H9 (cell line): ENCODE measurements around the gene PGLYRP4. TPM values are rescaled to one million over a fixed set of nuclear protein-coding genes. Genes with fewer than 3 reads are reported as not detected.

Experiments
- DNase-seq: peaks from one replicate; pipeline ENCODE4 v3.0.0-alpha.2; 2017
- H2AFZ ChIP-seq: one replicate; pipeline ENCODE4 v1.6.1; 2013; ENCODE audit warnings: mild to moderate bottlenecking, low read length, control low read depth, moderate library complexity
- H2AK5ac ChIP-seq: 2 replicates; pipeline ENCODE4 v1.6.1; 2013; ENCODE audit warnings: low read length, control low read depth, mixed read lengths; ENCODE audit not compliant: insufficient read length
- H2BK120ac ChIP-seq: one replicate; pipeline ENCODE4 v1.6.1; 2013; ENCODE audit warnings: low read depth, mild to moderate bottlenecking, low read length, control low read depth, inconsistent platforms; ENCODE audit not compliant: poor library complexity, severe bottlenecking
- H2BK12ac ChIP-seq: 2 replicates; pipeline ENCODE4 v1.6.1; 2013; ENCODE audit warnings: low read length, control low read depth, mixed read lengths, low read depth; ENCODE audit not compliant: insufficient read length
- H2BK15ac ChIP-seq: 2 replicates; pipeline ENCODE4 v1.6.1; 2013; ENCODE audit warnings: low read depth, low read length, control low read depth
- H2BK20ac ChIP-seq: one replicate; pipeline ENCODE4 v1.6.1; 2013; ENCODE audit warnings: low read depth, mild to moderate bottlenecking, low read length, control low read depth, inconsistent platforms; ENCODE audit not compliant: poor library complexity, severe bottlenecking
- H2BK5ac ChIP-seq: 2 replicates; pipeline ENCODE4 v1.6.1; 2013; ENCODE audit warnings: low read length, control low read depth, mixed read lengths; ENCODE audit not compliant: insufficient read length
- H3K14ac ChIP-seq: 2 replicates; pipeline ENCODE4 v1.6.1; 2013; ENCODE audit warnings: low read length, control low read depth; ENCODE audit not compliant: insufficient read depth
- H3K18ac ChIP-seq: 2 replicates; pipeline ENCODE4 v1.6.1; 2013; ENCODE audit warnings: low read depth, mild to moderate bottlenecking, mixed read lengths, low read length, control low read depth; ENCODE audit not compliant: insufficient read length
- H3K23ac ChIP-seq: 2 replicates; pipeline ENCODE4 v1.6.1; 2013; ENCODE audit warnings: low read length, control low read depth, mixed read lengths, low read depth; ENCODE audit not compliant: insufficient read length
- H3K23me2 ChIP-seq: 2 replicates; pipeline ENCODE4 v1.6.1; 2013; ENCODE audit warnings: low read depth, mild to moderate bottlenecking, mixed read lengths, low read length, control low read depth; ENCODE audit not compliant: insufficient read length, poor library complexity, severe bottlenecking
- H3K27ac ChIP-seq: 2 replicates; pipeline ENCODE4 v1.5.1; 2013; ENCODE audit warnings: low read length, control low read depth, mixed read lengths, low read depth; ENCODE audit not compliant: insufficient read length
- H3K27me3 ChIP-seq: 2 replicates; pipeline ENCODE4 v1.6.1; 2013; ENCODE audit warnings: low read length, control low read depth, inconsistent platforms; ENCODE audit not compliant: insufficient read depth
- H3K4ac ChIP-seq: 2 replicates; pipeline ENCODE4 v1.6.1; 2013; ENCODE audit warnings: low read depth, mild to moderate bottlenecking, control low read depth, inconsistent platforms, low read length, moderate library complexity
- H3K4me1 ChIP-seq: 2 replicates; pipeline ENCODE4 v1.6.1; 2013; ENCODE audit warnings: low read length, control low read depth, inconsistent platforms; ENCODE audit not compliant: insufficient read depth
- H3K4me2 ChIP-seq: 2 replicates; pipeline ENCODE4 v1.6.1; 2013; ENCODE audit warnings: low read length, control low read depth, mixed read lengths; ENCODE audit not compliant: insufficient read length, insufficient read depth
- H3K56ac ChIP-seq: 2 replicates; pipeline ENCODE4 v1.6.1; 2013; ENCODE audit warnings: low read depth, mild to moderate bottlenecking, mixed read lengths, low read length, control low read depth; ENCODE audit not compliant: insufficient read length
- H3K79me1 ChIP-seq: 2 replicates; pipeline ENCODE4 v1.6.1; 2013; ENCODE audit warnings: low read depth, mild to moderate bottlenecking, moderate library complexity, low read length, control low read depth, inconsistent platforms; ENCODE audit not compliant: insufficient read depth, poor library complexity, severe bottlenecking
- H3K79me2 ChIP-seq: 2 replicates; pipeline ENCODE4 v1.6.1; 2013; ENCODE audit warnings: low read length, control low read depth, inconsistent platforms; ENCODE audit not compliant: insufficient read depth
- H3K9ac ChIP-seq: 2 replicates; pipeline ENCODE4 v1.6.1; 2013; ENCODE audit warnings: low read length, control low read depth, mixed read lengths; ENCODE audit not compliant: insufficient read length; ENCODE audit errors: extremely low read depth
- H3K9me3 ChIP-seq: one replicate; pipeline ENCODE4 v1.6.1; 2013; ENCODE audit warnings: low read depth, low read length, inconsistent platforms; ENCODE audit not compliant: control insufficient read depth
- H3T11ph ChIP-seq: one replicate; pipeline ENCODE4 v1.6.1; 2013; ENCODE audit warnings: mild to moderate bottlenecking, low read length, control low read depth, inconsistent platforms
- H4K20me1 ChIP-seq: one replicate; pipeline ENCODE4 v1.6.1; 2013; ENCODE audit not compliant: control insufficient read depth, insufficient read length, insufficient read depth
- H4K5ac ChIP-seq: 2 replicates; pipeline ENCODE4 v1.6.1; 2013; ENCODE audit warnings: low read depth, mild to moderate bottlenecking, mixed read lengths, low read length, control low read depth; ENCODE audit not compliant: insufficient read length
- H4K8ac ChIP-seq: replicated peaks from 2 replicates; pipeline ENCODE4 v1.6.1; 2013; ENCODE audit warnings: low read length, control low read depth, mixed read lengths, low read depth; ENCODE audit not compliant: insufficient read length
- H4K91ac ChIP-seq: 2 replicates; pipeline ENCODE4 v1.6.1; 2013; ENCODE audit warnings: low read depth, mild to moderate bottlenecking, moderate library complexity, mixed read lengths, low read length, control low read depth; ENCODE audit not compliant: insufficient read length
- H3K27ac Mint-ChIP-seq, 3 experiments: 2 replicates in 2 of 3; 3 replicates in 1 of 3; pipeline ENCODE4 v1.8.0; 2020 to 2021; ENCODE audit warnings: mixed read lengths in 3 of 3, mild to moderate bottlenecking in 1 of 3, moderate library complexity in 1 of 3
- H3K27me3 Mint-ChIP-seq: 2 replicates; pipeline ENCODE4 v1.8.0; 2021; ENCODE audit warnings: low read depth, mild to moderate bottlenecking, moderate library complexity, mixed read lengths
- H3K36me3 Mint-ChIP-seq, 3 experiments: 2 replicates in 2 of 3; 3 replicates in 1 of 3; pipeline ENCODE4 v1.8.0; 2020 to 2021; ENCODE audit warnings: low read depth in 3 of 3, mixed read lengths in 3 of 3; ENCODE audit not compliant: insufficient read depth in 1 of 3
- H3K4me1 Mint-ChIP-seq, 2 experiments: 2 replicates each; pipeline ENCODE4 v1.8.0; 2020; ENCODE audit warnings: mixed read lengths in 2 of 2
- H3K4me3 Mint-ChIP-seq, 2 experiments: 2 replicates in 1 of 2; 3 replicates in 1 of 2; pipeline ENCODE4 v1.8.0; 2020 to 2021; ENCODE audit warnings: mild to moderate bottlenecking in 2 of 2, mixed read lengths in 2 of 2, moderate library complexity in 1 of 2
- H3K9me3 Mint-ChIP-seq, 2 experiments: 2 replicates in 1 of 2; 3 replicates in 1 of 2; pipeline ENCODE4 v1.8.0; 2020; ENCODE audit warnings: mild to moderate bottlenecking in 2 of 2, mixed read lengths in 2 of 2, moderate library complexity in 1 of 2
- WGBS: extraction: QIAGEN DNeasy Blood & Tissue Kit; methylation state at CpG from one replicate; pipeline ENCODE4 v1.1.7; 2013; ENCODE audit warnings: missing lambda C conversion rate, low lambda C conversion rate, mixed read lengths; ENCODE audit not compliant: insufficient read length; ENCODE audit errors: extremely low coverage; 5-methylcytosine and 5-hydroxymethylcytosine counted together
- total RNA-seq: library from RNA; stranded (reverse); gene quantifications from 2 replicates; pipeline ENCODE4 v1.2.1, GENCODE V29; 2021
- TF ChIP-seq, protein P1 (sequence below): fragments of 200-600 bp; sonication (generic); conservative IDR thresholded peaks from 3 replicates; pipeline ENCODE4 v1.8.0; 2021; ENCODE audit warnings: antibody characterized with exemption, mild to moderate bottlenecking

PGLYRP4 gene
- total RNA-seq, 1 experiment from 2014 or later: not detected

DNA sequence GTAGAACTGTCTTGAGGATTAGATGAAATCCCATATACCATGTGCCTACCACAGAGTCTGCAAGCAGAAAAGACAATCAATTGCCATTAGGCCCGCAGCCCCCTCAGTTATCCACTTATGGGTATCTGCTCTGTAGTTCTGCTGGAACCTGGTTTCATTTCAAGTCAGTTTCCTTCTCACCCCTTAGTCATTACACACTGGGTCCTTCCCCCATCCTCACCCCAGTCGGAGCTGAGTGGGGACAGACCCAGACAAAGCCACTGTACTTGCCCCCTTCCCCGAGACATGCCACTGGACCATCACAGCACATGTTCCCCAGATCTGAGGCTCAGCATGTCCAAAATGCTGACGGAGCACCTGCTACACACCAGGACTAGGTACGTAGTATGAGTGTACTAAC is 57.1 kb downstream of the PGLYRP4 start:
- Histone ChIP-seq H3K79me2 (no peaks in the 10 kb centered on the region), H3K9me3 (no peaks in the 10 kb centered on the region), H4K5ac (no peak overlapping the region), H3K27me3 (no peaks in the 10 kb centered on the region; the same call in 1 of the 2 replicates), H3K56ac (no peak overlapping the region), H2BK12ac (no peak overlapping the region), H3K27ac (no peak overlapping the region), H3K23me2 (peaks cover 3% of the 10 kb centered on the region), H2BK5ac (no peak overlapping the region), H3K4ac (no peak overlapping the region), H4K20me1 (no peaks in the 10 kb centered on the region), H2BK120ac (no peak overlapping the region), H3K18ac (no peak overlapping the region), H3K4me2 (no peak overlapping the region), H3T11ph (no peak overlapping the region), H2AFZ (no peak overlapping the region), H2BK15ac (no peak overlapping the region), H3K79me1 (no peaks in the 10 kb centered on the region), H4K91ac (no peak overlapping the region), H3K14ac (no peak overlapping the region), H2BK20ac (no peak overlapping the region), H3K9ac (no peak overlapping the region), H2AK5ac (no peak overlapping the region), H3K23ac (no peak overlapping the region), H3K4me1 (no peaks in the 10 kb centered on the region), H4K8ac (no peak overlapping the region)
- no CpG with 5 or more reads among the region's 5 CpGs for WGBS
- Mint-ChIP-seq H3K36me3 (no peaks in the 10 kb centered on the region), H3K4me1 (peaks cover 0 to 6% of the 10 kb centered on the region in 2 experiments; a peak in 3 of 4 replicates), H3K9me3 (peaks cover 0 to 10% of the 10 kb centered on the region in 2 experiments; a peak in 3 of 5 replicates), H3K27me3 (peaks cover 7% of the 10 kb centered on the region), H3K4me3 (no peak overlapping the region), H3K27ac (no peak overlapping the region)
- TF ChIP-seq, protein P1, sequence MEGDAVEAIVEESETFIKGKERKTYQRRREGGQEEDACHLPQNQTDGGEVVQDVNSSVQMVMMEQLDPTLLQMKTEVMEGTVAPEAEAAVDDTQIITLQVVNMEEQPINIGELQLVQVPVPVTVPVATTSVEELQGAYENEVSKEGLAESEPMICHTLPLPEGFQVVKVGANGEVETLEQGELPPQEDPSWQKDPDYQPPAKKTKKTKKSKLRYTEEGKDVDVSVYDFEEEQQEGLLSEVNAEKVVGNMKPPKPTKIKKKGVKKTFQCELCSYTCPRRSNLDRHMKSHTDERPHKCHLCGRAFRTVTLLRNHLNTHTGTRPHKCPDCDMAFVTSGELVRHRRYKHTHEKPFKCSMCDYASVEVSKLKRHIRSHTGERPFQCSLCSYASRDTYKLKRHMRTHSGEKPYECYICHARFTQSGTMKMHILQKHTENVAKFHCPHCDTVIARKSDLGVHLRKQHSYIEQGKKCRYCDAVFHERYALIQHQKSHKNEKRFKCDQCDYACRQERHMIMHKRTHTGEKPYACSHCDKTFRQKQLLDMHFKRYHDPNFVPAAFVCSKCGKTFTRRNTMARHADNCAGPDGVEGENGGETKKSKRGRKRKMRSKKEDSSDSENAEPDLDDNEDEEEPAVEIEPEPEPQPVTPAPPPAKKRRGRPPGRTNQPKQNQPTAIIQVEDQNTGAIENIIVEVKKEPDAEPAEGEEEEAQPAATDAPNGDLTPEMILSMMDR: no peak
- DNase-seq: no peak
